Activated CD4-positive, alpha-beta memory T cell treated with anti-CD3 and anti-CD28 coated beads, Interleukin-2, amount 10 ng/mL, durations not matched to agents 7 days and 5 days (primary cell): Measurements from ENCODE around the gene FEZ2. TPM values are rescaled to one million over a fixed set of nuclear protein-coding genes. Genes with fewer than 3 reads are reported as not detected.

Source experiments
- CTCF ChIA-PET: fragments of 350-600 bp; sonication (Branson Sonifier 250); formaldehyde crosslinking; loops from one replicate; lab custom pipeline; 2021; ENCODE audit warnings: antibody characterized with exemption, inconsistent platforms; lab: Charles Lee
- POLR2A ChIA-PET: fragments of 350-600 bp; sonication (Branson Sonifier 250); formaldehyde crosslinking; loops from one replicate; lab custom pipeline; 2021; ENCODE audit warnings: antibody characterized with exemption; lab: Charles Lee
- DNase-seq: peaks from one replicate; pipeline ENCODE4 v3.0.0-alpha.2; 2020
- H3K27ac Mint-ChIP-seq: one replicate; pipeline ENCODE4 v1.8.0; 2021; ENCODE audit warnings: mild to moderate bottlenecking, mixed read lengths
- H3K27me3 Mint-ChIP-seq: one replicate; pipeline ENCODE4 v1.8.0; 2021; ENCODE audit warnings: mixed read lengths
- H3K36me3 Mint-ChIP-seq: one replicate; pipeline ENCODE4 v1.8.0; 2021; ENCODE audit warnings: low read depth, mixed read lengths
- H3K4me1 Mint-ChIP-seq: one replicate; pipeline ENCODE4 v1.8.0; 2021; ENCODE audit warnings: mixed read lengths
- H3K4me3 Mint-ChIP-seq: one replicate; pipeline ENCODE4 v1.8.0; 2021; ENCODE audit warnings: mild to moderate bottlenecking, mixed read lengths
- H3K9me3 Mint-ChIP-seq: one replicate; pipeline ENCODE4 v1.8.0; 2021; ENCODE audit warnings: mixed read lengths
- total RNA-seq, 2 experiments: library from RNA; stranded (reverse); gene quantifications; one replicate each; pipeline ENCODE4 v1.2.3, GENCODE V29; 2021

FEZ2 gene
- total RNA-seq, 2 experiments from 2014 or later = 12.3 to 16.5 TPM

- no peak overlapping the region for H3K4me3 Mint-ChIP-seq
- ChIA-PET POLR2A (no interaction called here), CTCF (no interaction called here)
- no peaks in the 10 kb centered on the region for H3K27me3 Mint-ChIP-seq
- H3K4me1 Mint-ChIP-seq = peaks cover 10% of the 10 kb centered on the region
- H3K27ac Mint-ChIP-seq = no peak overlapping the region
- no peaks in the 10 kb centered on the region for H3K9me3 Mint-ChIP-seq
- H3K36me3 Mint-ChIP-seq = peaks cover 26% of the 10 kb centered on the region
- DNase-seq = no peak
Observed at GRCh38 chr2:36566887-36567286, 31.1 kb downstream of the FEZ2 start.

GRCh38 chr2:36565712-36566111 is 32.3 kb downstream of the FEZ2 start:
- no peak for DNase-seq
- Mint-ChIP-seq H3K27me3 (no peaks in the 10 kb centered on the region), H3K36me3 (peaks cover 30% of the 10 kb centered on the region), H3K4me1 (peaks cover 10% of the 10 kb centered on the region), H3K27ac (no peak overlapping the region), H3K9me3 (no peaks in the 10 kb centered on the region), H3K4me3 (no peak overlapping the region)
- ChIA-PET POLR2A (no interaction called here), CTCF (no interaction called here)

- Mint-ChIP-seq H3K27ac (no peak overlapping the region), H3K27me3 (no peaks in the 10 kb centered on the region), H3K36me3 (peaks cover 35% of the 10 kb centered on the region), H3K4me1 (peaks cover 10% of the 10 kb centered on the region), H3K9me3 (no peaks in the 10 kb centered on the region), H3K4me3 (no peak overlapping the region)
- ChIA-PET CTCF (no interaction called here), POLR2A (no interaction called here)
- no peak for DNase-seq
Observed at GRCh38 chr2:36564377-36564930, 33.5 kb downstream of the FEZ2 start.

GRCh38 chr2:36562973-36563532 is 34.9 kb downstream of the FEZ2 start:
- H3K4me1 Mint-ChIP-seq = peaks cover 10% of the 10 kb centered on the region
- no peaks in the 10 kb centered on the region for H3K9me3 Mint-ChIP-seq
- H3K36me3 Mint-ChIP-seq = peaks cover 37% of the 10 kb centered on the region
- no peak overlapping the region for H3K4me3 Mint-ChIP-seq
- POLR2A ChIA-PET = no interaction called here
- no peak for DNase-seq
- CTCF ChIA-PET = no interaction called here
- no peak overlapping the region for H3K27ac Mint-ChIP-seq
- no peaks in the 10 kb centered on the region for H3K27me3 Mint-ChIP-seq

- H3K4me1 Mint-ChIP-seq = peaks cover 10% of the 10 kb centered on the region
- no peak overlapping the region for H3K4me3 Mint-ChIP-seq
- H3K36me3 Mint-ChIP-seq = peaks cover 34% of the 10 kb centered on the region
- no peak overlapping the region for H3K27ac Mint-ChIP-seq
- CTCF ChIA-PET = no interaction called here
- DNase-seq = no peak
- H3K9me3 Mint-ChIP-seq = no peaks in the 10 kb centered on the region
- no peaks in the 10 kb centered on the region for H3K27me3 Mint-ChIP-seq
- POLR2A ChIA-PET = no interaction called here
Observed at GRCh38 chr2:36562240-36562639, 35.7 kb downstream of the FEZ2 start.

- H3K9me3 Mint-ChIP-seq = no peaks in the 10 kb centered on the region
- ChIA-PET CTCF (no interaction called here), POLR2A (no interaction called here)
Observed at GRCh38 chr2:36561237-36561944, 36.6 kb downstream of the FEZ2 start.

GRCh38 chr2:36560726-36561125 is 37.2 kb downstream of the FEZ2 start:
- CTCF ChIA-PET = no interaction called here
- Mint-ChIP-seq H3K27ac (no peak overlapping the region), H3K9me3 (no peaks in the 10 kb centered on the region), H3K4me1 (peaks cover 10% of the 10 kb centered on the region), H3K36me3 (peaks cover 28% of the 10 kb centered on the region), H3K27me3 (no peaks in the 10 kb centered on the region), H3K4me3 (no peak overlapping the region)
- DNase-seq = no peak
- POLR2A ChIA-PET = no interaction called here

More at GRCh38 chr2:36561237-36561944, 36.6 kb downstream of the FEZ2 start:
- H3K4me1 Mint-ChIP-seq = peaks cover 10% of the 10 kb centered on the region
- H3K4me3 Mint-ChIP-seq = no peak overlapping the region
- DNase-seq = no peak
- H3K36me3 Mint-ChIP-seq = peaks cover 28% of the 10 kb centered on the region
- no peaks in the 10 kb centered on the region for H3K27me3 Mint-ChIP-seq
- no peak overlapping the region for H3K27ac Mint-ChIP-seq

- ChIA-PET CTCF (interaction anchor here (0.6 kb wide), 1 partner anchor 1655 kb away, joined by 6 read pairs; no protein-coding TSS in a partner anchor), POLR2A (no interaction called here)
- H3K27me3 Mint-ChIP-seq = no peaks in the 10 kb centered on the region
- no peak for DNase-seq
- H3K36me3 Mint-ChIP-seq = peaks cover 26% of the 10 kb centered on the region
- H3K27ac Mint-ChIP-seq = no peak overlapping the region
- H3K4me1 Mint-ChIP-seq = peaks cover 10% of the 10 kb centered on the region
- no peak overlapping the region for H3K4me3 Mint-ChIP-seq
- H3K9me3 Mint-ChIP-seq = no peaks in the 10 kb centered on the region
Observed at GRCh38 chr2:36559221-36559942, 38.6 kb downstream of the FEZ2 start.

- H3K4me1 Mint-ChIP-seq = no peaks in the 10 kb centered on the region
- H3K36me3 Mint-ChIP-seq = peaks cover 19% of the 10 kb centered on the region
- POLR2A ChIA-PET = no interaction called here
- H3K27me3 Mint-ChIP-seq = no peaks in the 10 kb centered on the region
- no peak overlapping the region for H3K27ac Mint-ChIP-seq
- DNase-seq = no peak
- H3K9me3 Mint-ChIP-seq = no peaks in the 10 kb centered on the region
- CTCF ChIA-PET = no interaction called here
- H3K4me3 Mint-ChIP-seq = no peak overlapping the region
Observed at GRCh38 chr2:36556842-36557241, 41.1 kb downstream of the FEZ2 start.

GRCh38 chr2:36555789-36556188 is 42.2 kb downstream of the FEZ2 start:
- ChIA-PET POLR2A (no interaction called here), CTCF (interaction anchor here (1.4 kb wide), 1 partner anchor 11 kb away, joined by 4 read pairs; no protein-coding TSS in a partner anchor)
- H3K27ac Mint-ChIP-seq = no peak overlapping the region
- H3K4me3 Mint-ChIP-seq = no peak overlapping the region
- H3K27me3 Mint-ChIP-seq = no peaks in the 10 kb centered on the region
- DNase-seq = no peak
- peaks cover 20% of the 10 kb centered on the region for H3K36me3 Mint-ChIP-seq
- H3K4me1 Mint-ChIP-seq = no peaks in the 10 kb centered on the region
- no peaks in the 10 kb centered on the region for H3K9me3 Mint-ChIP-seq

GRCh38 chr2:36554531-36554930 is 43.4 kb downstream of the FEZ2 start:
- Mint-ChIP-seq H3K9me3 (no peaks in the 10 kb centered on the region), H3K27ac (no peak overlapping the region), H3K4me1 (no peaks in the 10 kb centered on the region), H3K4me3 (no peak overlapping the region), H3K27me3 (no peaks in the 10 kb centered on the region), H3K36me3 (peaks cover 20% of the 10 kb centered on the region)
- ChIA-PET CTCF (no interaction called here), POLR2A (interaction anchor here (0.8 kb wide), 1 partner anchor 14 kb away, joined by 3 read pairs; no protein-coding TSS in a partner anchor)
- no peak for DNase-seq

GRCh38 chr2:36553683-36554082 is 44.3 kb downstream of the FEZ2 start:
- CTCF ChIA-PET = no interaction called here

GRCh38 chr2:36550006-36550405 is 48.0 kb downstream of the FEZ2 start:
- ChIA-PET POLR2A (no interaction called here), CTCF (no interaction called here)
- H3K36me3 Mint-ChIP-seq = peaks cover 26% of the 10 kb centered on the region

More at GRCh38 chr2:36553683-36554082, 44.3 kb downstream of the FEZ2 start:
- Mint-ChIP-seq H3K27me3 (no peaks in the 10 kb centered on the region), H3K36me3 (peaks cover 18% of the 10 kb centered on the region), H3K27ac (no peak overlapping the region), H3K4me1 (peaks cover 2% of the 10 kb centered on the region), H3K9me3 (no peaks in the 10 kb centered on the region), H3K4me3 (no peak overlapping the region)
- no peak for DNase-seq
- POLR2A ChIA-PET = interaction anchor here (0.8 kb wide), 1 partner anchor 13 kb away, joined by 3 read pairs; no protein-coding TSS in a partner anchor

More at GRCh38 chr2:36550006-36550405, 48.0 kb downstream of the FEZ2 start:
- Mint-ChIP-seq H3K4me3 (no peak overlapping the region), H3K27me3 (no peaks in the 10 kb centered on the region), H3K4me1 (peaks cover 2% of the 10 kb centered on the region), H3K27ac (no peak overlapping the region), H3K9me3 (no peaks in the 10 kb centered on the region)
- no peak for DNase-seq
